ENCODE measurements around the gene PIGR. TPM values are rescaled to one million over a fixed set of nuclear protein-coding genes. Genes with fewer than 3 reads are reported as not detected.

PIGR gene
- total RNA-seq, 1 donor from 2014 or later: 0.25 TPM

DNA sequence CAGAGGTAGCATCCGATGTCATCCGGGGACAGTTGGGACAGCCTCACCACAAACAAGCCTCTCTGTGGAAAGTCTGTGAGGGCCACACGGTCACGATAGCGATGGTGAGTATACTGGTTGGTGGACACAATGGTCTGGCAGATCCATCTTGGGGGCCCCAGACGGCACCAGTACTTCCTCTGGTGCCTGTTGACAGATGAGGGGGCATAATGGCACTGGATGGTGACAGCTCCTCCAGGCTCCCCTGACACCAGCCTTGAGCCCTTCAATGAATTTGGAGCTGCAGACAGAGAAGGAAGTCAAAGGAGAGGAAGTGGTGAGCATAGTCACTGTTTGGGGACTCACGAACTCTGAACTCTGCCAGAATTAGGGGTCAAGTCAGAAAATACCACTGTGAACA lies 16.0 kb upstream of the PIGR start:
- Histone ChIP-seq H3K27me3 (no peaks in the 10 kb centered on the region), H3K9me3 (no peaks in the 10 kb centered on the region), H3K4me3 (no peak overlapping the region), H3K27ac (no peak overlapping the region), H3K4me1 (no peaks in the 10 kb centered on the region), H3K36me3 (no peaks in the 10 kb centered on the region)
- DNase-seq (ENCODE audit: extremely low spot score in 2 of 2): no peak
- intact Hi-C loops (cut with DNase I): no loop called here
- TF ChIP-seq POLR2AphosphoS5 (IDR thresholded peaks at IDR 0.05; ENCODE audit: insufficient read depth in 1 of 2, low read depth in 1 of 2) (no peak), POLR2A (IDR thresholded peaks at IDR 0.05) (no peak)
- TF ChIP-seq, protein P1, sequence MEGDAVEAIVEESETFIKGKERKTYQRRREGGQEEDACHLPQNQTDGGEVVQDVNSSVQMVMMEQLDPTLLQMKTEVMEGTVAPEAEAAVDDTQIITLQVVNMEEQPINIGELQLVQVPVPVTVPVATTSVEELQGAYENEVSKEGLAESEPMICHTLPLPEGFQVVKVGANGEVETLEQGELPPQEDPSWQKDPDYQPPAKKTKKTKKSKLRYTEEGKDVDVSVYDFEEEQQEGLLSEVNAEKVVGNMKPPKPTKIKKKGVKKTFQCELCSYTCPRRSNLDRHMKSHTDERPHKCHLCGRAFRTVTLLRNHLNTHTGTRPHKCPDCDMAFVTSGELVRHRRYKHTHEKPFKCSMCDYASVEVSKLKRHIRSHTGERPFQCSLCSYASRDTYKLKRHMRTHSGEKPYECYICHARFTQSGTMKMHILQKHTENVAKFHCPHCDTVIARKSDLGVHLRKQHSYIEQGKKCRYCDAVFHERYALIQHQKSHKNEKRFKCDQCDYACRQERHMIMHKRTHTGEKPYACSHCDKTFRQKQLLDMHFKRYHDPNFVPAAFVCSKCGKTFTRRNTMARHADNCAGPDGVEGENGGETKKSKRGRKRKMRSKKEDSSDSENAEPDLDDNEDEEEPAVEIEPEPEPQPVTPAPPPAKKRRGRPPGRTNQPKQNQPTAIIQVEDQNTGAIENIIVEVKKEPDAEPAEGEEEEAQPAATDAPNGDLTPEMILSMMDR (IDR thresholded peaks at IDR 0.05): no peak

DNA sequence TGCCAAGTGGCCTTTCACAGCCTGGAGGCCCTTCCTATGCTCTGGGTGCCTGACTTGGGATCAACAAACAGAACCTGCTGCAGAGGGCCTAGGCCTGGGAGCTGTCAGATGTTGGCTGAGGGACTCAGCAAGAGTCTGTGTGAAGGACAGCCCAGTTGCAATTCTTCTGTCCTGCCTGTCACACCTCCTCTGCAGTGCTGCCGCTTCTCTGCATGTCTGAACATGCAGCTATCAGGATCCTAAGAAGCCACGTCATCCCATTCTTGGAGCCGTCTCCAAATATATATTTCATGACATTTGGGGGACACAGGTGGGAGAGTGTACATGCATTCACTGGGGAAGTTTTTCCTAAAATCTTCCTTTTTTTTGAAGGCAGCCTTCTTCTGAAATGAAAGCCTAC lies 15.4 kb upstream of the PIGR start:
- no peaks in the 10 kb centered on the region for H3K27me3 ChIP-seq
- no peaks in the 10 kb centered on the region for H3K36me3 ChIP-seq
- TF ChIP-seq, protein P1 (IDR thresholded peaks at IDR 0.05): no peak
- peak in 1 of 2 donors; percentile 13 for TF ChIP-seq POLR2AphosphoS5 (IDR thresholded peaks at IDR 0.05; ENCODE audit: insufficient read depth in 1 of 2, low read depth in 1 of 2)
- intact Hi-C loops (cut with DNase I): no loop called here
- H3K27ac ChIP-seq: no peak overlapping the region
- no peaks in the 10 kb centered on the region for H3K4me1 ChIP-seq
- H3K4me3 ChIP-seq: no peak overlapping the region
- DNase-seq (ENCODE audit: extremely low spot score in 2 of 2): no peak
- no peaks in the 10 kb centered on the region for H3K9me3 ChIP-seq

DNA sequence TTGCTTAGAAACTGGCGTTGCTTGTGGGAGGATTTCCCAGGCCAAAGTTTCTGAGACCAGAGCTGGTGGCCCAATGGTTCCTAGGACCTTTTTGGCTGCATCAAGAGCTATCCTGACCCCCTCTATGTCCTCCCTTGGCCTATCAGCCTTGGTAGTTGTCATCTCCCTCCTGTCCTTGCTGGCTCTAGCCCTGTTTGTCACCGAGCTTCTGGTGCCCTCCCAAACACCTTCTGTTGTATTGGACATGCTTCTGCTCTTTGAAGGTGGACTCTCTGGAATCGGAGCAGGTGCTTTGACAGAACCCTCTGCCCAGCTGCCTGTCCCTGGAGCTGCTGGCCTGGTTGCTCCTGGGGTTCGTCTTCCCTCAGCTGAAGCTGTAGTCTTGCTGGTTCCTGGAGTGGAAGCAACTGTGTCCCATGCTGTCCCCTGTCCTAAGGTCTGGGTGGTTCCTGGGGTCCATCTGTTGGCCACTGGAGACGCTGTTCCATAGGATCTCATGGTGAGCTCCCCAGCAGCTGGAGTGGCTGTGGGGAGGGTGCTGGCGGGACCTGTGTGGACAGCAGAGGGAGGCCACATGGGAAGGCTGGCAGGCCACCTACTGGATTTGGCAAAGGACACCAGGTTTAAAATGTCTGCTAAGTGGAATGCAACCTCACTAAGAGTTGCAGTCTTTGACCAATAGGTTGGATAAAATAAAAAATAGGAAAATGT lies 14.6 kb upstream of the PIGR start:
- Histone ChIP-seq H3K4me3 (no peak overlapping the region), H3K9me3 (no peaks in the 10 kb centered on the region), H3K4me1 (no peaks in the 10 kb centered on the region), H3K27me3 (no peaks in the 10 kb centered on the region), H3K36me3 (no peaks in the 10 kb centered on the region), H3K27ac (no peak overlapping the region)
- no peak for DNase-seq (ENCODE audit: extremely low spot score in 2 of 2)
- TF ChIP-seq, protein P1 (IDR thresholded peaks at IDR 0.05): no peak
- TF ChIP-seq POLR2AphosphoS5 (IDR thresholded peaks at IDR 0.05; ENCODE audit: insufficient read depth in 1 of 2, low read depth in 1 of 2): no peak
- TF ChIP-seq POLR2A (IDR thresholded peaks at IDR 0.05): no peak
- intact Hi-C loops (cut with DNase I): no loop called here

DNA sequence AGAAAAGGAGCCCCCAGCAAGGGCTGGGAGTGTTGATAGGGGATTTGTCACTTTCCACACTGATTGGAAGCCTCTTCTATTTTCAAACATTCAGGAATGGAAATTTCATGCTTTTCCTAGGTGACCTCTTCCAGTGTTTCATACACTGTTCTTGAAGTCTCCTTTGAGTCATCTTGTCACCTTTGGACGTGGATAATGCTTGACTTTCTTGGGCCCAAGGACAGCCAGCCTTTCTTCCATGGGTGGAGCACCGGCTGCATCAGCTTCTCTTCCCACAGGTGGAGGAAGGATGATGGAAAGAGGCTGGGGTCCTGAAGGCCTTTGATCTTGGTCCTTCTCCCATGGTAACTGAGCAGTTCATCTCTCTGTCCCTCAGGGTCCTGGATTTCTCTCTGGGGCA lies 11.9 kb upstream of the PIGR start:
- H3K36me3 ChIP-seq: no peaks in the 10 kb centered on the region
- TF ChIP-seq POLR2A (IDR thresholded peaks at IDR 0.05): no peak
- TF ChIP-seq, protein P1 (IDR thresholded peaks at IDR 0.05): no peak
- TF ChIP-seq POLR2AphosphoS5 (IDR thresholded peaks at IDR 0.05; ENCODE audit: insufficient read depth in 1 of 2, low read depth in 1 of 2): no peak
- no peak overlapping the region for H3K4me3 ChIP-seq
- no peak overlapping the region for H3K27ac ChIP-seq
- peaks cover 9% of the 10 kb centered on the region for H3K4me1 ChIP-seq
- intact Hi-C loops (cut with DNase I): no loop called here
- H3K27me3 ChIP-seq: no peaks in the 10 kb centered on the region
- DNase-seq (ENCODE audit: extremely low spot score in 2 of 2): no peak
- no peaks in the 10 kb centered on the region for H3K9me3 ChIP-seq

DNA sequence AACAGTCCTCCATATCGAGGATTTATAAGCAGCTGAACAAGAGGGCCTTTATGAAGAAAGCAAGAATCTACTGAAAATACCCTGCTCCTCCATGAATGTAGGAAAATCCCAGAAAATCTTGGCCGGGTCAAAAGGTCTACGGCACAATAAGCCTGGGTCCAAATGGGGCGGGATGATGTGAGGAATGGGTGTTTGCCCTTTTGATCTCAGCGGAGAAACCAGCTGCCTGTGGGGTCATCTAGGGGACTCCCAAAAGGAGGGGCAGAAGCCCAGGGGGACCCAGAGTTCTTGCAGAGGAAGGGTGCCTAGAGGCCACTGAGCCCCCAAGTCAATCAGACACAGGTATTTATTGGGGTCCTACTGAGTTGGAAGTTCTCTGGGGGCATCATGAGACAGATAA lies 11.4 kb upstream of the PIGR start:
- intact Hi-C loops (cut with DNase I): no loop called here

More for the DNA sequence above, 11.4 kb upstream of the PIGR start:
- TF ChIP-seq, protein P1 (IDR thresholded peaks at IDR 0.05): no peak
- TF ChIP-seq POLR2AphosphoS5 (IDR thresholded peaks at IDR 0.05; ENCODE audit: insufficient read depth in 1 of 2, low read depth in 1 of 2) (no peak), POLR2A (IDR thresholded peaks at IDR 0.05) (no peak)
- Histone ChIP-seq H3K27me3 (no peaks in the 10 kb centered on the region), H3K9me3 (no peaks in the 10 kb centered on the region), H3K27ac (no peak overlapping the region), H3K4me1 (peaks cover 9% of the 10 kb centered on the region), H3K36me3 (no peaks in the 10 kb centered on the region), H3K4me3 (no peak overlapping the region)
- DNase-seq (ENCODE audit: extremely low spot score in 2 of 2): no peak

All from vagina (tissue), 2 donors.